ENCODE data around the gene TUBB1.
"Not testable (repeated sequence)": the region's sequence is repeated elsewhere in the genome, so short reads cannot be mapped to it uniquely, and the experiment has no call there.

Gene TUBB1

GRCh38 chr20:59024111-59024530, 4.9 kb downstream of the TUBB1 start:
- DNase-seq: no peak

- DNase-seq: no peak
These were observed 5.9 kb downstream of the TUBB1 start for GRCh38 chr20:59025086-59025485.

- DNase-seq: no peak
These were observed 6.3 kb downstream of the TUBB1 start for GRCh38 chr20:59025511-59025910.

GRCh38 chr20:59026904-59027740, 7.9 kb downstream of the TUBB1 start:
- no peak for DNase-seq

- DNase-seq: no peak
These were observed 8.6 kb downstream of the TUBB1 start for GRCh38 chr20:59027741-59028320.

GRCh38 chr20:59028812-59029211, 9.6 kb downstream of the TUBB1 start:
- no peak for DNase-seq

- DNase-seq: no peak
These were observed 11.8 kb downstream of the TUBB1 start for GRCh38 chr20:59030911-59031563.

- peak in 1 of 2 donors; percentile 48 for DNase-seq
These were observed 12.4 kb downstream of the TUBB1 start for GRCh38 chr20:59031564-59032022.

- DNase-seq: peak; percentile 97
These were observed 12.9 kb downstream of the TUBB1 start, which contains the start of gene ATP5F1E for GRCh38 chr20:59032023-59032712. ATP5F1E (minus strand) TSS chr20:59032335; CDS start chr20:59032251, 84 bp downstream.

GRCh38 chr20:59032713-59033059, 13.5 kb downstream of the TUBB1 start:
- no peak for DNase-seq

- DNase-seq: no peak
These were observed 13.9 kb downstream of the TUBB1 start for GRCh38 chr20:59033093-59033492.

GRCh38 chr20:59033616-59034165, 14.5 kb downstream of the TUBB1 start:
- no peak for DNase-seq

GRCh38 chr20:59035381-59035780, 16.2 kb downstream of the TUBB1 start:
- no peak for DNase-seq

GRCh38 chr20:59037386-59037785, 18.2 kb downstream of the TUBB1 start:
- DNase-seq: no peak

- no peak for DNase-seq
These were observed 20.0 kb downstream of the TUBB1 start for GRCh38 chr20:59039233-59039632.

GRCh38 chr20:59040667-59041066, 21.4 kb downstream of the TUBB1 start:
- no peak for DNase-seq

GRCh38 chr20:59041487-59041886, 22.3 kb downstream of the TUBB1 start:
- not testable (repeated sequence) for DNase-seq

GRCh38 chr20:59042151-59042795, 23.0 kb downstream of the TUBB1 start, which contains the start of gene PRELID3B:
PRELID3B (minus strand) TSS chr20:59042786; CDS start chr20:59042730, 56 bp downstream.
- peak; percentile 42 to 69 for DNase-seq

GRCh38 chr20:59042796-59043631, 23.8 kb downstream of the TUBB1 start:
- DNase-seq: peak; percentile 95 to 96

- no peak for DNase-seq
These were observed 24.5 kb downstream of the TUBB1 start for GRCh38 chr20:59043698-59044097.

GRCh38 chr20:59044295-59044694, 25.1 kb downstream of the TUBB1 start:
- no peak for DNase-seq

Measured in CD4-positive, alpha-beta T cell treated with Interleukin-4 for 1 hour (primary cell).